Breast epithelium (tissue), 3 donors: ENCODE measurements around the gene LTB4R2.

Experiments used
- POLR2A ChIP-seq: fragments of 450-650 bp; IDR thresholded peaks from one replicate; pipeline ENCODE4 v1.6.1; 2016; ENCODE audit warnings: antibody characterized with exemption, mild to moderate bottlenecking, moderate library complexity
- TF ChIP-seq, protein P1 (sequence below), 3 donors: fragments of 450-650 bp; IDR thresholded peaks; one replicate each; pipeline ENCODE4 v1.5.1; 2016 to 2017; ENCODE audit warnings: antibody characterized with exemption in 3 of 3, mild to moderate bottlenecking in 3 of 3, moderate library complexity in 3 of 3

DNA sequence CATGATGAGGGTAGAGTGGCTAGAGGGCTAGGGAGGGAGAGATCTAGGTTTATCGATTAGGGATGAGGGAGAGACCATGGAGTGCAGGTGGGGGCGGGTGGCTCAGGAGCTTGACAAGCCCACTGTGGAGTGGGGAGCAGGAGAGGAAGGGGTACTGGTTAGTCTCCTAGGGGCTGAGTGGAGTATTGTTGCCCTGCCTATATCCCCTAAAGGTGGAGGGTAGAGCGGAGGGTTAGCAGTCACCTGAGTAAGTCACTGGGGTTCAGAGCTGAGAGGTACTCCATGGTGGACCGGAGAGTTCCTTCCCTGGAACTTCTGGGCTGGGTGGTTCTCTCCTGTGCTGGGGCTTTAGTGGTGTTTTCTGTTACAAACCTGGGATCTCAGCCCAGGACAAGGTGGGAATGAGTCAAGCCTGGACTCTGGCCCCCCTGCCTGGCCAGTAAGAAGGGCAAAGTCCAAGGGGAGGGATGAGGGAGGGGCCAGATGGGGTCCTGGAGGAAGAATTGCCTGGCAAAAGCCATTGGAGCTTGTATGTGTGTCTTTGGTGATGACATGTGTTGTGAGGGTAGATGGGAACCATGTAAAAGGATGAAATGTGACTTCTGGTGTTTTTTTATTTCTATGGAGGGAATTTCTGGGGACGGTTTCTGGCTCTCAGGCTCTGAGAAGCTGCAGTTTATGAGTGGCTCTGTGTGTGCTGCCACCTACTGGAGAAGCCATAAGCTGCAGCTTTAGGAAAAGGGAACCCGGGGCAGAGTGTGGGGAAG lies 2.2 kb upstream of the LTB4R2 start, which contains the start of gene CIDEB:
- TF ChIP-seq, protein P1, sequence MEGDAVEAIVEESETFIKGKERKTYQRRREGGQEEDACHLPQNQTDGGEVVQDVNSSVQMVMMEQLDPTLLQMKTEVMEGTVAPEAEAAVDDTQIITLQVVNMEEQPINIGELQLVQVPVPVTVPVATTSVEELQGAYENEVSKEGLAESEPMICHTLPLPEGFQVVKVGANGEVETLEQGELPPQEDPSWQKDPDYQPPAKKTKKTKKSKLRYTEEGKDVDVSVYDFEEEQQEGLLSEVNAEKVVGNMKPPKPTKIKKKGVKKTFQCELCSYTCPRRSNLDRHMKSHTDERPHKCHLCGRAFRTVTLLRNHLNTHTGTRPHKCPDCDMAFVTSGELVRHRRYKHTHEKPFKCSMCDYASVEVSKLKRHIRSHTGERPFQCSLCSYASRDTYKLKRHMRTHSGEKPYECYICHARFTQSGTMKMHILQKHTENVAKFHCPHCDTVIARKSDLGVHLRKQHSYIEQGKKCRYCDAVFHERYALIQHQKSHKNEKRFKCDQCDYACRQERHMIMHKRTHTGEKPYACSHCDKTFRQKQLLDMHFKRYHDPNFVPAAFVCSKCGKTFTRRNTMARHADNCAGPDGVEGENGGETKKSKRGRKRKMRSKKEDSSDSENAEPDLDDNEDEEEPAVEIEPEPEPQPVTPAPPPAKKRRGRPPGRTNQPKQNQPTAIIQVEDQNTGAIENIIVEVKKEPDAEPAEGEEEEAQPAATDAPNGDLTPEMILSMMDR (IDR thresholded peaks at IDR 0.05) = peak; percentile 65 to 81 (median 72)
- TF ChIP-seq POLR2A = no peak
